Neural progenitor cell (in vitro differentiated cells): Measurements from ENCODE around the gene STKLD1. TPM values are rescaled to one million over a fixed set of nuclear protein-coding genes. Genes with fewer than 3 reads are reported as not detected.

Experiments
- DNase-seq: peaks from one replicate; pipeline ENCODE4 v3.0.0-alpha.2; 2016; ENCODE audit warnings: low spot score
- H2AFZ ChIP-seq: fragments of 200-600 bp; sonication (generic); replicated peaks from 2 replicates; pipeline ENCODE4 v1.6.1; 2016; ENCODE audit warnings: antibody characterized with exemption
- H3F3A ChIP-seq: fragments of 200-600 bp; sonication (generic); 2 replicates; pipeline ENCODE4 v1.6.1; 2016; ENCODE audit warnings: antibody characterized with exemption, low read depth
- H3K27ac ChIP-seq: fragments of 200-600 bp; sonication (generic); 2 replicates; pipeline ENCODE4 v1.5.1; 2016; ENCODE audit warnings: mild to moderate bottlenecking
- H3K27me3 ChIP-seq: fragments of 200-600 bp; sonication (generic); 2 replicates; pipeline ENCODE4 v1.6.1; 2016; ENCODE audit warnings: mild to moderate bottlenecking, moderate library complexity
- H3K36me3 ChIP-seq: fragments of 200-600 bp; sonication (generic); 2 replicates; pipeline ENCODE4 v1.5.1; 2016
- H3K4me1 ChIP-seq: fragments of 200-600 bp; sonication (generic); 2 replicates; pipeline ENCODE4 v1.6.1; 2016; ENCODE audit warnings: mixed run types
- H3K4me2 ChIP-seq: fragments of 200-600 bp; sonication (generic); 2 replicates; pipeline ENCODE4 v1.6.1; 2016
- H3K4me3 ChIP-seq: fragments of 200-600 bp; sonication (generic); 2 replicates; pipeline ENCODE4 v1.5.1; 2016
- H3K79me2 ChIP-seq: fragments of 200-600 bp; sonication (generic); 2 replicates; pipeline ENCODE4 v1.6.1; 2016; ENCODE audit warnings: low read depth
- H3K9ac ChIP-seq: fragments of 200-600 bp; sonication (generic); 2 replicates; pipeline ENCODE4 v1.6.1; 2016
- H3K9me3 ChIP-seq: fragments of 200-600 bp; sonication (generic); 2 replicates; pipeline ENCODE4 v1.5.1; 2016; ENCODE audit warnings: low read depth
- H4K20me1 ChIP-seq: fragments of 200-600 bp; sonication (generic); 2 replicates; pipeline ENCODE4 v1.6.1; 2016; ENCODE audit warnings: low read depth
- H3K27ac Mint-ChIP-seq: 3 replicates; pipeline ENCODE4 v1.8.0; 2021; ENCODE audit warnings: mixed read lengths
- H3K27me3 Mint-ChIP-seq: 2 replicates; pipeline ENCODE4 v1.8.0; 2022; ENCODE audit warnings: low read depth, mild to moderate bottlenecking, inconsistent platforms, moderate library complexity, mixed read lengths; ENCODE audit not compliant: insufficient read depth
- H3K36me3 Mint-ChIP-seq: 3 replicates; pipeline ENCODE4 v1.8.0; 2021; ENCODE audit warnings: mixed read lengths
- H3K4me1 Mint-ChIP-seq: 3 replicates; pipeline ENCODE4 v1.8.0; 2021; ENCODE audit warnings: mixed read lengths
- H3K4me3 Mint-ChIP-seq: 3 replicates; pipeline ENCODE4 v1.8.0; 2021; ENCODE audit warnings: mild to moderate bottlenecking, moderate library complexity, mixed read lengths
- H3K9me3 Mint-ChIP-seq: 3 replicates; pipeline ENCODE4 v1.8.0; 2020; ENCODE audit warnings: mixed read lengths
- CTCF ChIP-seq: fragments of 200-600 bp; sonication (generic); IDR thresholded peaks from 2 replicates; pipeline ENCODE4 v1.5.1; 2017; ENCODE audit warnings: antibody characterized with exemption, mild to moderate bottlenecking
- EZH2 ChIP-seq: fragments of 200-600 bp; sonication (generic); IDR thresholded peaks from 2 replicates; pipeline ENCODE4 v1.6.1; 2017; ENCODE audit warnings: antibody characterized with exemption, mild to moderate bottlenecking, moderate library complexity
- EZH2phosphoT487 ChIP-seq: fragments of 200-600 bp; sonication (generic); IDR thresholded peaks from 2 replicates; pipeline ENCODE4 v1.6.1; 2017; ENCODE audit warnings: antibody characterized with exemption
- total RNA-seq: library from RNA; depleted of rRNA; stranded (reverse); fragments of >200 nt; gene quantifications from 2 replicates; pipeline ENCODE4 v1.2.3, GENCODE V29; 2015; ENCODE audit warnings: low replicate concordance

STKLD1 gene
- total RNA-seq, 1 donor from 2014 or later: 0.58 TPM

- Mint-ChIP-seq H3K4me3 (no peak overlapping the region), H3K27ac (peak overlapping the region; percentile 21), H3K4me1 (peaks cover 2% of the 10 kb centered on the region), H3K9me3 (no peaks in the 10 kb centered on the region), H3K36me3 (no peaks in the 10 kb centered on the region), H3K27me3 (peaks cover 2% of the 10 kb centered on the region)
- Histone ChIP-seq H3K36me3 (no peaks in the 10 kb centered on the region), H2AFZ (no peak overlapping the region), H3K9ac (no peak overlapping the region), H3K79me2 (no peaks in the 10 kb centered on the region), H3K27ac (no peak overlapping the region), H3K9me3 (no peaks in the 10 kb centered on the region), H3K27me3 (no peaks in the 10 kb centered on the region), H4K20me1 (no peaks in the 10 kb centered on the region), H3K4me1 (no peaks in the 10 kb centered on the region), H3F3A (no peaks in the 10 kb centered on the region), H3K4me3 (no peak overlapping the region), H3K4me2 (no peak overlapping the region)
- TF ChIP-seq EZH2phosphoT487: no peak
- TF ChIP-seq EZH2: no peak
- TF ChIP-seq CTCF: no peak
- DNase-seq: no peak
These were observed 64.7 kb downstream of the STKLD1 start for GRCh38 chr9:133440874-133441273.

- H3K4me2 ChIP-seq: no peak overlapping the region
- Mint-ChIP-seq H3K27ac (no peak overlapping the region), H3K9me3 (no peaks in the 10 kb centered on the region), H3K4me1 (peaks cover 2% of the 10 kb centered on the region), H3K4me3 (no peak overlapping the region), H3K36me3 (no peaks in the 10 kb centered on the region), H3K27me3 (peaks cover 2% of the 10 kb centered on the region)
- DNase-seq: no peak
- H3K27me3 ChIP-seq: no peaks in the 10 kb centered on the region
- H3K4me3 ChIP-seq: no peak overlapping the region
- H3K4me1 ChIP-seq: no peaks in the 10 kb centered on the region
- no peak overlapping the region for H3K9ac ChIP-seq
- TF ChIP-seq CTCF (no peak), EZH2phosphoT487 (no peak), EZH2 (no peak)
- H2AFZ ChIP-seq: no peak overlapping the region
- H3F3A ChIP-seq: no peaks in the 10 kb centered on the region
- no peaks in the 10 kb centered on the region for H3K36me3 ChIP-seq
- H4K20me1 ChIP-seq: no peaks in the 10 kb centered on the region
- H3K27ac ChIP-seq: no peak overlapping the region
- no peaks in the 10 kb centered on the region for H3K79me2 ChIP-seq
- H3K9me3 ChIP-seq: no peaks in the 10 kb centered on the region
These were observed 65.4 kb downstream of the STKLD1 start for GRCh38 chr9:133441571-133441970.

- no peaks in the 10 kb centered on the region for H3F3A ChIP-seq
- no peak for DNase-seq
- no peaks in the 10 kb centered on the region for H4K20me1 ChIP-seq
- Mint-ChIP-seq H3K27me3 (peaks cover 6% of the 10 kb centered on the region), H3K36me3 (no peaks in the 10 kb centered on the region), H3K4me1 (peaks cover 2% of the 10 kb centered on the region), H3K9me3 (no peaks in the 10 kb centered on the region), H3K27ac (no peak overlapping the region), H3K4me3 (no peak overlapping the region)
- no peaks in the 10 kb centered on the region for H3K4me1 ChIP-seq
- H3K36me3 ChIP-seq: no peaks in the 10 kb centered on the region
- no peak overlapping the region for H3K4me3 ChIP-seq
- no peak overlapping the region for H3K9ac ChIP-seq
- no peak overlapping the region for H2AFZ ChIP-seq
- no peak overlapping the region for H3K27ac ChIP-seq
- H3K27me3 ChIP-seq: no peaks in the 10 kb centered on the region
- no peak overlapping the region for H3K4me2 ChIP-seq
- H3K79me2 ChIP-seq: no peaks in the 10 kb centered on the region
- H3K9me3 ChIP-seq: no peaks in the 10 kb centered on the region
- TF ChIP-seq EZH2: no peak
- TF ChIP-seq CTCF: no peak
- no peak for TF ChIP-seq EZH2phosphoT487
These were observed 67.1 kb downstream of the STKLD1 start for GRCh38 chr9:133443248-133443647.

- H3K27me3 Mint-ChIP-seq: peaks cover 7% of the 10 kb centered on the region
- H3K4me1 ChIP-seq: no peaks in the 10 kb centered on the region
- H3K4me3 Mint-ChIP-seq: no peak overlapping the region
- no peaks in the 10 kb centered on the region for H4K20me1 ChIP-seq
- no peaks in the 10 kb centered on the region for H3K36me3 ChIP-seq
- no peak overlapping the region for H3K27ac ChIP-seq
- no peaks in the 10 kb centered on the region for H3F3A ChIP-seq
- no peak overlapping the region for H2AFZ ChIP-seq
- H3K9me3 ChIP-seq: no peaks in the 10 kb centered on the region
- H3K4me3 ChIP-seq: no peak overlapping the region
- no peak overlapping the region for H3K27ac Mint-ChIP-seq
- no peak overlapping the region for H3K4me2 ChIP-seq
- peaks cover 2% of the 10 kb centered on the region for H3K4me1 Mint-ChIP-seq
- TF ChIP-seq EZH2phosphoT487: no peak
- TF ChIP-seq CTCF: no peak
- no peak for TF ChIP-seq EZH2
- H3K27me3 ChIP-seq: no peaks in the 10 kb centered on the region
- no peaks in the 10 kb centered on the region for H3K79me2 ChIP-seq
- no peak overlapping the region for H3K9ac ChIP-seq
- no peaks in the 10 kb centered on the region for H3K9me3 Mint-ChIP-seq
- no peaks in the 10 kb centered on the region for H3K36me3 Mint-ChIP-seq
- DNase-seq: no peak
These were observed 67.8 kb downstream of the STKLD1 start for GRCh38 chr9:133443982-133444381.
